ENCODE data around the gene PODXL2. TPM values are rescaled to one million over a fixed set of nuclear protein-coding genes. Genes with fewer than 3 reads are reported as not detected.
A peak's percentile ranks its signal among the peaks of the same experiment; 100 is the strongest.
"Not testable (repeated sequence)": the region's sequence is repeated elsewhere in the genome, so short reads cannot be mapped to it uniquely, and the experiment has no call there.

Gene PODXL2
- total RNA-seq, 4 donors from 2014 or later: 1.5 to 3.2 (median 2.0) TPM

DNA sequence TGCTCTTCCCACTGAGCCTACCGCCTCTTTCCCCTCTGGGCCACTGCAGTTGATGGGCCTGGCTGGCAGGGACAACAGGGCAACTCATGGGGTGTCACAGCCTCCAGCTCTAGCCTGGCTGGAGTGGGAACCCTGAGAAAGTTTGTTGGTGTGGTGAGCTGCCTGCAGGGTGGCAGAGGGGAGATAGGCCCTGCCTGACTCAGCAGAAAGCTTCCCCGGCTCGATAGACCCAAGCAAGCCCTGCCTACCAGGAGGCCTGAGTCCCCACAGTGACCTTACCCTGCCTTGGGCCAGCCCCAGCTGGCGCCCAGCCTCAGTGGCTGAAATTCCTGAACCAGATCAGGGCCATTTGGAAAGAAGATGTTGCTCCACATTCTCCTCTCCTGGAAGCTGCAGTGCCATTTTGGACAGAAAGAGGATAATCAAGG is 73.2 kb downstream of the PODXL2 start:
- Histone ChIP-seq H3K9me3 (no peaks in the 10 kb centered on the region), H3K36me3 (no peaks in the 10 kb centered on the region), H3K27me3 (no peaks in the 10 kb centered on the region), H3K27ac (peak overlapping the region; percentile 88 to 96 (median 92)), H3K4me3 (no peak overlapping the region), H3K4me1 (peaks cover 53 to 67% of the 10 kb centered on the region in 2 donors)
- peak in 1 of 2 donors; percentile 18 for ATAC-seq
- in situ Hi-C loops (cut with MboI; ENCODE audit: low sequenced_read_pairs in 4 of 4) (loop anchor here in 1 of 4 donors (5.0 kb wide), 1 partner anchor 45 kb away; no protein-coding TSS in a partner anchor), intact Hi-C loops (cut with DNase I; ENCODE audit: low total_unique reads) (no loop called here)
- TF ChIP-seq POLR2A (IDR thresholded peaks at IDR 0.05): no peak
- TF ChIP-seq, protein P1, sequence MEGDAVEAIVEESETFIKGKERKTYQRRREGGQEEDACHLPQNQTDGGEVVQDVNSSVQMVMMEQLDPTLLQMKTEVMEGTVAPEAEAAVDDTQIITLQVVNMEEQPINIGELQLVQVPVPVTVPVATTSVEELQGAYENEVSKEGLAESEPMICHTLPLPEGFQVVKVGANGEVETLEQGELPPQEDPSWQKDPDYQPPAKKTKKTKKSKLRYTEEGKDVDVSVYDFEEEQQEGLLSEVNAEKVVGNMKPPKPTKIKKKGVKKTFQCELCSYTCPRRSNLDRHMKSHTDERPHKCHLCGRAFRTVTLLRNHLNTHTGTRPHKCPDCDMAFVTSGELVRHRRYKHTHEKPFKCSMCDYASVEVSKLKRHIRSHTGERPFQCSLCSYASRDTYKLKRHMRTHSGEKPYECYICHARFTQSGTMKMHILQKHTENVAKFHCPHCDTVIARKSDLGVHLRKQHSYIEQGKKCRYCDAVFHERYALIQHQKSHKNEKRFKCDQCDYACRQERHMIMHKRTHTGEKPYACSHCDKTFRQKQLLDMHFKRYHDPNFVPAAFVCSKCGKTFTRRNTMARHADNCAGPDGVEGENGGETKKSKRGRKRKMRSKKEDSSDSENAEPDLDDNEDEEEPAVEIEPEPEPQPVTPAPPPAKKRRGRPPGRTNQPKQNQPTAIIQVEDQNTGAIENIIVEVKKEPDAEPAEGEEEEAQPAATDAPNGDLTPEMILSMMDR (IDR thresholded peaks at IDR 0.05 in 4 of 5, conservative IDR thresholded peaks at IDR 0.05 in 1 of 5): no peak
- peak in 1 of 2 donors; percentile 69 for DNase-seq

DNA sequence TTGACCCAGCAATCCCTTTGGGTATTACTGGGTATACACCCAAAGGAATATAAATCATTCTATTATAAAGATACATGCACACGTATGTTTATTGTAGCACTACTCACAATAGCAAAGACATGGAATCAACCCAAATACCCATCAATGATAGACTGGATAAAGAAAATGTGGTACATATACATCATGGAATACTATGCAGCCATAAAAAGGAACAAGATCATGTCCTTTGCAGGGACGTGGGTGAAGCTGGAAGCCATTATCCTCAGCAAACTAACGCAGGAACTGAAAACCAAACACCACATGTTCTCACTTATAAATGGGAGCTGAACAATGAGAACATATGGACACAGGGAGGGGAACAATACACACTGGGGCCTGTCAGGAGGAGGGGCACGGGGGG is 75.9 kb downstream of the PODXL2 start:
- intact Hi-C loops (cut with DNase I; ENCODE audit: low total_unique reads); H3K9me3 ChIP-seq; H3K4me3 ChIP-seq; H3K27me3 ChIP-seq; DNase-seq; H3K36me3 ChIP-seq; ATAC-seq: not testable (repeated sequence)
- Histone ChIP-seq H3K4me1 (peaks cover 33 to 65% of the 10 kb centered on the region in 2 donors), H3K27ac (peak overlapping the region in 3 of 4 donors; percentile 5 to 96 (median 89))
- in situ Hi-C loops (cut with MboI; ENCODE audit: low sequenced_read_pairs in 4 of 4): loop anchor here in 1 of 4 donors (5.0 kb wide), 1 partner anchor 42 kb away; no protein-coding TSS in a partner anchor

DNA sequence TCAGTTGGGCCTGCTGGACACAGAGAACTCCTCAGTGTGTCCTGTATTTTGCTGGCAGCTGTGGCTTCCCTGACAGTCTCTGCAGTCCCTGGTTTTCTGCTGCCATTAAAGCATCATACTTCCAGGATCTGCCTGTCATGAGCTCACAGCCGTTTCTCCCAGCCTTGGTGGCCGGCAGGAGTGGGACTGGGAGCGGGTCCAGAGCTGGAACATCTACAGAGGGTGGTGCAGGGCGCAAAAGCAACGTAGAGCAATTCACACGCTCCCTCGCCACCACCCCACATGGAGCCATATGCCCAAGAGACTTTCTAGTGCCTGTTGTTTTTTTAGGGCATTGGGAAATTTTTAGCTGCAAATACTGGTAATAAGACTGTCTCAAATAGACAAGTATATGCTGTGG is 77.3 kb downstream of the PODXL2 start:
- TF ChIP-seq, protein P1 (IDR thresholded peaks at IDR 0.05 in 4 of 5, conservative IDR thresholded peaks at IDR 0.05 in 1 of 5): no peak
- TF ChIP-seq POLR2A (IDR thresholded peaks at IDR 0.05): no peak

DNA sequence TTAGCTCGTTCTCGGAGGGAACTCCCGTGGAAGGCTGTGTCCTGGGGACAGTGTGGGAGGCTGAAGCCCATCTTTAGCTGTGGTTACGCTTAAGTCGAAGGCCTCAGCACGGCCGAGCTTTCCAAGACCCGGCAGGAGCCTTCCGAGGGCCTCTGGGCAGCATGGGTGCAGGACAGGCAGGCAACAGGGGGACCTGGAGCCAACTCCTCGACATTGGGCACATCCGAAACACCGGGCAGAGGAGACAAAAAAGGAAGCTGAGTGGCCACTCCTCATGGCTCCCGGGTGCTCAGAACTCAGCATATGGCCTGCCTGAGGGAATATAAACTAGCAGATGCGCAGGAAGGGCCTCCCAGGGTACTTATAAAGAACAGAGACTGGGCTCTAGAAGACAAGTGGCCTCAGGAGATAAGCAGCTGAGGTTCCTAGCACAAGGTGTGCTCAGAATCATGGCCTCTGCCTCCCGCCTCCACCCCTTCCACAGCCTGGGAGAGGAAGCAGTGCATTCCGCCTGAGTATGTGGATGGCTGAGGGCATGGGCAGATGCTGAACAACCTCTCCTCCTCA is 77.9 kb downstream of the PODXL2 start:
- in situ Hi-C loops (cut with MboI; ENCODE audit: low sequenced_read_pairs in 4 of 4): no loop called here
- intact Hi-C loops (cut with DNase I; ENCODE audit: low total_unique reads): no loop called here
- ATAC-seq: no peak

More for the DNA sequence above, 77.3 kb downstream of the PODXL2 start:
- intact Hi-C loops (cut with DNase I; ENCODE audit: low total_unique reads) (no loop called here), in situ Hi-C loops (cut with MboI; ENCODE audit: low sequenced_read_pairs in 4 of 4) (no loop called here)
- peak; percentile 21 to 24 for ATAC-seq
- DNase-seq: peak in 1 of 2 donors; percentile 54
- Histone ChIP-seq H3K27ac (peak overlapping the region; percentile 63 to 96 (median 80)), H3K36me3 (no peaks in the 10 kb centered on the region), H3K27me3 (no peaks in the 10 kb centered on the region), H3K9me3 (no peaks in the 10 kb centered on the region), H3K4me1 (peaks cover 28 to 62% of the 10 kb centered on the region in 2 donors), H3K4me3 (no peak overlapping the region)

DNA sequence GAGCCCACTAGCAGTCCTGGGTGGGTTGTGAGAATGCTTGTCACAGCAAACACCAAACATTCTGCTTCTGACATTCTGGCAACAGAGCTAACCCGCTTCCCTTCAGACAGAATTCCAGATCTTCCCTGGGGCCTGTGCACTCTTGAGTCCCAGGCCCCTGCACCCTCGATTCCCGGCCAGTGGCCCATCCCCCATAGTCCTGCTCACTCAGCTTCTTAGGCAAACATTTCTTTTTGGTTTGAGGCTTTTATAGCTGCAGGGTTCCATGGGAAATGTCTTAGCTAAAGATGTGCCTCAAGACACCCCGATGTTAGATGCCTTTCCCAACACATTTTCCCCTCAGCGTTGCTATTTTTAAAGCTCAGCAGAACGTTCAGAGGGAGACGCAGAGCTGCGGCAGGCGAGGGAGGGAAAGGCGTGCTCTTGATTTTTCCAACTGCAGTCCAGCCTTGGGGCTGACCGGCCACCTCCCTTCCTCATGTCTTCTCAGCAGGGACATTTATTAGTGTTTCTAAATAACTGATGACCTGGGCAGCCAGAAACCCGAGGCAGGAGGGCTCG is 78.9 kb downstream of the PODXL2 start:
- TF ChIP-seq, protein P1 (IDR thresholded peaks at IDR 0.05 in 4 of 5, conservative IDR thresholded peaks at IDR 0.05 in 1 of 5): no peak
- no peak for TF ChIP-seq POLR2A (IDR thresholded peaks at IDR 0.05)
- DNase-seq: peak in 1 of 2 donors; percentile 9
- Histone ChIP-seq H3K4me1 (peaks cover 24 to 52% of the 10 kb centered on the region in 2 donors), H3K36me3 (no peaks in the 10 kb centered on the region), H3K27ac (peak overlapping the region; percentile 63 to 96 (median 80)), H3K9me3 (no peaks in the 10 kb centered on the region), H3K27me3 (no peaks in the 10 kb centered on the region), H3K4me3 (no peak overlapping the region)
- in situ Hi-C loops (cut with MboI; ENCODE audit: low sequenced_read_pairs in 4 of 4): no loop called here
- no peak for ATAC-seq
- intact Hi-C loops (cut with DNase I; ENCODE audit: low total_unique reads): no loop called here

More for the DNA sequence above, 77.9 kb downstream of the PODXL2 start:
- peak overlapping the region; percentile 63 to 96 (median 80) for H3K27ac ChIP-seq
- no peaks in the 10 kb centered on the region for H3K9me3 ChIP-seq
- TF ChIP-seq, protein P1 (IDR thresholded peaks at IDR 0.05 in 4 of 5, conservative IDR thresholded peaks at IDR 0.05 in 1 of 5): no peak
- TF ChIP-seq POLR2A (IDR thresholded peaks at IDR 0.05): no peak
- no peak overlapping the region for H3K4me3 ChIP-seq
- peak in 1 of 2 donors; percentile 9 for DNase-seq
- H3K27me3 ChIP-seq: no peaks in the 10 kb centered on the region
- H3K36me3 ChIP-seq: no peaks in the 10 kb centered on the region
- peaks cover 25 to 58% of the 10 kb centered on the region in 2 donors for H3K4me1 ChIP-seq

All from gastrocnemius medialis (tissue), 4 donors.